22Rv1 (cell line): Measurements from ENCODE around the gene TRPC6.

Experiments used
- CTCF ChIP-seq: fragments of 450-650 bp; IDR thresholded peaks from 2 replicates; pipeline ENCODE4 v1.5.1; 2017; ENCODE audit warnings: mild to moderate bottlenecking
- ZFX ChIP-seq: fragments of 450-650 bp; IDR thresholded peaks from 2 replicates; pipeline ENCODE4 v1.6.1; 2017; ENCODE audit warnings: antibody characterized with exemption, borderline replicate concordance

- TF ChIP-seq CTCF (no peak), ZFX (no peak)
Observed at GRCh38 chr11:101582236-101582988, 1.4 kb downstream of the TRPC6 start.
